NCI-H1930 (cell line): ENCODE results near the gene LCN1.

Experiments used
- DNase-seq, 2 experiments: peaks; one replicate each; lab custom pipeline; 2025; lab: John Stamatoyannopoulos, UW

Gene LCN1

DNA sequence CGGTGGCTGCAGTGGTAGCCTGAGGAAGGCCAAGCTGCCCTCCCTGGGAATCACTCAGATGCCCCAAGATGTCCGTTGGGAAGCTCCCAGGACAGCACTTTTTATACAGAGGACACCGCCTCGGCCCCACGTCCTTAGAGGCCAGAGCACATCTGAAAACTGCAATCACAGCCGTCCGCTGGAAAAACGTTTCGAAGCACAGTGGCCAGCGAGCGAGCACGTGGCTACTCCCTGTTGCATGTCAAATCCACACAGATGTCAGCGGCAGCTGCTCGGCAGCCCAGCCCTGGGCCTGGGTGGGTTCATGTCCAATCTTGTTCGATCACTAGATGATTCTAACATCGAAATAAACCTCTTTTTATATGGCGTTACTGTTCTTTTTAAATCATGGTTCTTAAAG is 32.7 kb upstream of the LCN1 start:
- no peak for DNase-seq

DNA sequence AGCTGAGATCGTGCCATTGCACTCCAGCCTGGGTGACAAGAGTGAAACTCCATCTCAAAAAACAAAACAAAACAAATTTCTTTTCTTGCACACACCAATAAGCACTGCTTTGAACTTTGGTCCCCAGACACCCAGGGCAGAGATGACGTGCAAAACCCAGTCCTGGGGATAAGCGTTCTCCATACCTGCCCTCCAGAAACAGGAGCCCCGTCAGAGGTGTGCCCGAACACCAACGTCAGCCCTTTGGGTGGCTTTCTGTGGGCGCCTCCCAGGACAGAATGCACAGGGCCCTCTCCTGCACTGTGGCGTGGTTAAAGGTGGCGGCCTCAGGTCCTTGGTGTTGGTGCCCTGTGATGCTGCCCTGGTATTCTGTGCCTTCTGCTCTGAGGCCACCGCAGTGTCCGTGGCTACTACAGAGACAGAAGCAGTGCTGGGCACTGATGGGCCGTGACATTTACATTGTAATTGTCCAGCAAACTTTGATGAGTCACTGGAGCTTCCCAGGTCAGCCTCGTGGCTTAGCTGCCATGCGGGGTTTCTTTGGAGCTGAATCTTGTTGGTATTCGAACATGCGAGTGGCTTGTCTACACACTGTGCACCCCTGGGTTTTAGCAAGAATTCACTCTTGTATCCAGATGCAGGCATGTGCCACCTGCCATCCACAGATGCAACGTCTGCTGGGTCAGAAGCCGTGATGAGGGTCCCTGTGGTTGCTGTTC is 31.9 kb upstream of the LCN1 start:
- DNase-seq = no peak

DNA sequence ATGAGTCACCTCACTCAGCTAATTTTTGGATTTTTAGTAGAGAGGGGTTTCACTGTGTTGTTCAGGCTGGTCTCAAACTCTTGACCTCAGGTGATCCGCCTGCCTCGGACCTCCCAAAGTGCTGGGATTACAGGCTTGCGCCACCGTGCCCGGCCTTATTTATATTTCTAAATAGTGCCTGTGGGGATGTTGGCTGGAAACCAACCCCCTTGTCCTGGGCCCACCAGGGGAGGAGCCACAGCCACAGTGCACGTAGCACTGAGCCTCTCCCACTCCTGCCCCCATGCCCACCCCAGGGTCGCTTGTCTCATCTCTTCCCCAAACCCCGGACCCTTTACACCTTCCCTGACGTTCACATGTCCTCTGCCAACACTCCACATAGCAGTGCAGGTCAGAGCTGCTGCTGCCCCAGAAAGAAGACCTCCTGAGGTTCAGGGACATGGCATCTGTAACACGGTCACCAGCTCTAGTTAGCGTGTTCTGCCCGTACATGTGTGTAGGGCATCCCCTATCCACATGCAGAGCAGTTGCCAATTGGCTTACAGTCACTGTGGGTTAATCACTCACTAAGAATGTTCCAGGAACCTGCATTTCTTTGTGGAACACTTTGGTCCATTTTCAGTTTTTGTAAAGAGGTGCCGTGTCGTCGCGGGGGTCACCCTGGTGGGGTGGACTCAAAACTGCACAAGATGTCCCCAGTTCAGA is 30.9 kb upstream of the LCN1 start:
- no peak for DNase-seq

DNA sequence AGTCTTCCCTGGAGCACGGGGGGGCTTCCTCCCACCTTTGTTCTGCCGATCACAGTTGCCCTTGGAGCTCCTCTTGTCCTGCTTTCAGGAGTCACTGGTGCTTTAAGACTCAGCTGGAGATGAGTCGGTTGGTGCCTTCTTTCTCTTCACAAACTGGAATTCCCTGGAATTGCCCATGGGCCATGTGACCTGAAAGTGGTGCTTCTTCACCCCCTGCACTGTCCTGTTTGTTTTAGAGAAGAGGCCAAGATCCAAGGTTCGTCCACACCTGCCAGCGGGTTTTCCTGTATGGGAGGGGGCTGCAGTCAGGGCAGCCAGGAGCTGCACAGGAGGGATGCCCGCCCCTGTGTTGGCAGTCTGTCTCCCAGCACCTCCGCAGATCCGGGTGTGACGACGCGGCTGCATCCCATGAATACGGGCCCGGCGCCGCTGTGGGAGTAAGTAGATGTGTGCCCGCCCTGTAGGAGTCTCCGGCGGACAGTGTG is 30.2 kb upstream of the LCN1 start:
- no peak for DNase-seq

DNA sequence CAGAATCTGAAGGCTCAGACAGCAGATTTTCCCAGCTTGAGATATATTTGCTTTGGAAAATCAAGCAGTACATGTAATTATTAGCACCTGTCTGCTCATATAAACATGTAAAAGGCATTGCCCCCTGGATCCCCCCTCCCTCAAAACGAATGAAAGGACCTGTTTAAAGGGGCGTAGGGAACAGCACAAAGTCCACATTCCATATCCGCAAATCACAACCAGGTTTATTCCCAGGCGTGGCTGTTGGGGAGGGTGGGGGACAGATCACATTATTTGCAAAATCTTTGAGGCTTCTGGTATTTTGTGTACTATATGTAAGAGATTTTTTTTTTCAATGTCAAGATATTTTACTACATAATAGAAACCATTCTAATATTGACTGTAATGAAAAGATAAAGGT is 29.5 kb upstream of the LCN1 start:
- no peak for DNase-seq

DNA sequence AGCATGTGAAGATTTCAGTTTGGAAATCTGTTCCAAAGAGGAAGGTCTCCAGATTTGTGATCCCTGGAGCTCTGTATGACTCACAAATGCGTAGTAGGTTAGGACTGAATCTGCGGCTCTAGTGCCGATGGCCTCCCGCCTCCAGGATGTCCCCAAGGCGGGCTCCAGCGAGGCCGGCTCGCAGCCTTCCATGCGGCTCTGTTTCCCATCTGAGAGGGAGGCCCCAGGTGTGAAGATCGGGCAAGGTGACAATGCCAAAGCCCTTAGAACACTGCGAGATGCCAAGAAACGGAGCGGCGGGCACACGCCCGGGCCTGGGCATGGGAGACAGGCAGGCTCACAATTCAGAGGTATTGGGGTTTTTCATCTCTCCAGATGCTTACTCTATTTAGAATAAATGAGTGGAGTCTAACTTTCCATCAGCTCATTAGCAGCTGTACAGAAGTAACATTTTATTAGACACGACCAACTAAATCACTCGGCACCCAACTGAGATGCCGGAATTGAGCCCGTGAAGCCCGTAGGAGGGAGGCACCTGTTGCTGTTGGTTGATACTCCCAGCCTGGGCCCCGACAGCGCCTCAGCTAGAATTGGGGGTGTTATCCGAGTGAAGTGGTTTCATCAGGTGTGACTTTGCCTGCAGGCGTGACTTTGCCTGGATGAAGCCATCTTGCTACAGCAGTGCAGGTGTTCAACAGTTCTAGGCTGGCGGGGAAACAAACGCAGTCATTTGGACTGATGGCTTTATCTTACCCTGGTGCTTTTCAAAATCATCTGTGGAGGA is 28.2 kb upstream of the LCN1 start:
- no peak for DNase-seq

DNA sequence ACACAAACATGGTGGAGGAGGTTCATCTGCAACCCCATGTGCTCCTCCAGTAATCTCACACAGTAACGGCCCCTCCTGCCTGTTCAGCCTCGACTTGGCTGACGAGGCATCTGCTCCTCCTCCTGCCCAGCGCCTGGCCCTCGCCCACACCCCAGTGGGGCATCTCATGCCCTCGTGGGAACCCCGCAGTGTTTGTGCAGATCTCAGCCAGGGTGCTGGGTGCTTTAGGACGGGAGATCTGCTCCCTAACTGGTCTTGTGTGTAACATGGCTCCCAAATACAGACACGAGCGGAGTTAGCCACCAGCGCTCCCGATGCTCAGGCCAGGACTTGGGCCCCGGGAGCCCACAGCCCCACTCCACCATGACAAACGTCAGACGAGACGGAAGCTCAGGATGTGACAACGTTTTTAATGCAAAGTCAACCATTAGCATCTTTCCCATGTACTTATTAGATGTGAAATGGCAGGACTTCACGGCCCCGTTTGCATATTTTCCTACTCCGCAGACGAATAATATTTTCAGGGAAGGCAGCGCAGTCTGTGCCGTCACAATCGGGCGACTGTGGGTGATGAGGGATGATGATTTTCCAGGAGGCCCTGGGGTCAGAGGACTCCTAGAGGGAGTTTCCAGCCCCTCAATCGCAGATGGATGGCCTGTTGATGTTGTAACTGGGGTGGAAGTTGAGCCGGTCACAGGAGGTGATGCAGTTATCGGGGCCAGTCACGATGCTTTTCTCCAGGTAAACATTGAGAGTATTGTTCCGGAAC is 26.3 kb upstream of the LCN1 start:
- DNase-seq = no peak

DNA sequence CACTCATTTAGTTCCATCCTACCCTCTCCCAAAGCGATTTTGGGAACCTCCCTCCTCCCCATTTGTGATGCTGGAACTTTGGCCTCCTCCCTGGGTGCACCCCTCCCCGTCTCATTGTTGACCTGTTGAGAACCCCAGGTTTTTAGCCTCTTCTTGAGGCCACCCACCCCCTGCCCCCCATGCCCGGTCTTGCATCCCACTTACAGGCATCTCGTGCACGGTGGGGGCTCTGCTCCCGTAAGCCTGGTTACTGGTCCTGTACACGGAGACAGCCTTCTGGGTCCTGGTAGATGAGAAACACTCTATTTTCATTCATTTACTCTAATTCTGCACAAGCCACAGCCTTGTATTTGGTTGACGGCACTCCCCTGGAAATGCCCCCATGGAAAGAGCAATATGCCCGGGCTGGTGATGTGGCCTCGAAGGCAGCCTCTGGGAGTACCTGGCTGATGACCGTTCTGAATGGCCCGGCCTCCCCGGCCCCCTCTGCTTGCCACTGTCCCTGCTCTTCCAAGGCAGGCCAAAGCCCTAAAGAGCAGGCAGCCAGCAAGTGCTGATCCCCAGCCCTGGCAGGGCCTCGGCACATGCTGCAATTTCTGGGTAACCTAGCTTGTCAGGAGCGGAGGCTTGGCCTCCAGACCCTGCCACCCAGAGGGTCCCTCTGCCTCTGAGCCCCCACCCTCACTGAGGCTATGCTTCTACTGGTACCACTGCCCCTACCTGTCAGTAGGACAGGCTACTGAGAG is 22.7 kb upstream of the LCN1 start:
- no peak for DNase-seq

DNA sequence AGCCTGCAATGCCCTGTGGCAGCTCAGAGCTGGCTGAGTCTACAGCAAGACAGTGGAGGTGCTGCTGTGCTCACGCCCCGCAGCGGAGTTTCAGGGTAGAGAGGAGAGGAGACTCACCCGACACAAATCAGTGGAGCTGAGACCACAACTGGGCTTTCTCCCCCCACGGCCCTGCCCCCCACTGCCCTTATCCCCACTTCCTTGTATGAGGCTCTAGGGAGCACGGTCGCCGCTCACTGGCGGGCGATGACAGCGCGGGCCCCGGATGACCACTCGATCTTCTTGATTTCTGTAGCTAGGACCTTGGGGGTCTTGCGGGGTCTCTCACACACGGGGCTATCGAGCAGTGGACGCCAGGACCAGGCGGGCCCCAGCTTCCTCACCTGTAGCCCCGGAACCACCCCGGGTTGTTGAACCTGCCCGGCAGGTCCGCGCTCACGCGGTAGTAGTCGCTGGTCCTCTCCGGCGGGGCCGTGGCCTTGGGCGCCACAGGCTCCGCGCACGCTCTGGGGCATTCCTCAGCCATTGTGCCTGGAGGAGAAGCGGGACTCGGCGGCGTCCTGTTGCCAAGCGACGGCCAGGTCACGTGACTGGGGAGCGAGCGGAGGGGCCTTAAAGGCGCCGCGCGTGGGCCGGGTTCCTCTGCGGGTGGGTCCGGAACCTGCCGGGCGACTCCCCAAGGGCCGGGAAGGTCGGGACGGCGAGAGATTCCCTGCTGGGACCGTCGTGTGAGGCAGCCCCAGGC is 21.7 kb upstream of the LCN1 start:
- DNase-seq = peak; percentile 77 to 79

DNA sequence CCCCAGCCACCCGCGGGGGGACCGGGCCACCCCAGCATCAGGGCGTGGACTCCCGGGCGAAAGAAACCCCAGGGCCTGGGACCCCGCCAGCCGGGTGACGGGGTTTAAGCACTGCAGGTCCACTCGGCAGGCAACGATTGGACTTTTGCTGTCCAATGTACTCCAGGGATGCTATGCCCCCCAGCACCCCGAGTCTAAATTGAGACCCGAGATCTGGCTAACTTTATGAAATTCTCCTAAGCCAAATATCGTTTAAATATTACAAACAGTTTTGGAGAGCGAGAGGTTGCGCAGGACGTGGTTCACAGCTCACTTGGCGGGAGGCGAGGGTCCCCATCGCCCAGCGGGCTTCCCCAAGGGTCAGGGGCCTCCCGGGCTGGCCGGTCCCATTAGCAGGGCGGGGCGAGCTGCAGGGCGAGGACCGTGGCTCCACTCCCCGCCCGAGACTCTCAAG is 21.1 kb upstream of the LCN1 start:
- peak in 1 of 2 experiments; percentile 50 for DNase-seq

DNA sequence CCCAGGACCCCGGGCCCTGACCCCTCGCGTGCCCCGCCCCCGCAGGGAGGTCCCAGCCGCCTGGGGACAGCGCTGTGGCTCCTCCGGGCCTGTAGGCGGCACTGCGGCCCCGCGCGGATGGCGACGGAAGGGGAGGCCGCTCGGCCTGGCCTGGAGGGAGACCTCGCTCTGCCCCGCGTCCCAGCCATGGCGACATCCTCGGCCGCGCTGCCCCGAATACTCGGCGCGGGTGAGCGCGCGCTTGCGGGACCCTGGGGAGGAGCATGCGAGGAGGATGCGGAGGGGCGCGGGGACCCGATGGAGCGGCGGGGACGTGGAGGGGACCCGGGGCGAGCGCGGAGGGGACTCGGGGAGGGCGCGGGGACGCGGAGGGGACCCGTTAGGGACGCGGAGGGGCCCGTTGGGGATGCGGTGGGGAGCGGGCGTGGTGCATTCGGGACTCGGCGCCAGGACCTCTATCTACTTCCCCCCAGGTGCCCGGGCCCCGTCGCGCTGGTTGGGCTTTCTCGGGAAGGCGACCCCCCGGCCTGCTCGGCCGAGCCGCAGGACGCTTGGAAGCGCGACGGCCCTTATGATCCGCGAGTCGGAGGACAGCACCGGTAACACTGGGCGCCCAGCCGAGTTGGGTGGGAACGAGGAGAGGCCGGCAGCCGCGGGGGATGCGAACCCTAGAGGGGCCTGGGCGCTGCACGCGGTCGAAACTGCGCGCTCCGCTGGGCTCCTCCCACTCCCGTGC is 20.5 kb upstream of the LCN1 start, which contains the start of gene MRPS2:
MRPS2 (plus strand) TSS at position 158 of the 736 bp plus-strand sequence; CDS start at position 187, 29 bp downstream.
- peak; percentile 73 to 88 for DNase-seq

DNA sequence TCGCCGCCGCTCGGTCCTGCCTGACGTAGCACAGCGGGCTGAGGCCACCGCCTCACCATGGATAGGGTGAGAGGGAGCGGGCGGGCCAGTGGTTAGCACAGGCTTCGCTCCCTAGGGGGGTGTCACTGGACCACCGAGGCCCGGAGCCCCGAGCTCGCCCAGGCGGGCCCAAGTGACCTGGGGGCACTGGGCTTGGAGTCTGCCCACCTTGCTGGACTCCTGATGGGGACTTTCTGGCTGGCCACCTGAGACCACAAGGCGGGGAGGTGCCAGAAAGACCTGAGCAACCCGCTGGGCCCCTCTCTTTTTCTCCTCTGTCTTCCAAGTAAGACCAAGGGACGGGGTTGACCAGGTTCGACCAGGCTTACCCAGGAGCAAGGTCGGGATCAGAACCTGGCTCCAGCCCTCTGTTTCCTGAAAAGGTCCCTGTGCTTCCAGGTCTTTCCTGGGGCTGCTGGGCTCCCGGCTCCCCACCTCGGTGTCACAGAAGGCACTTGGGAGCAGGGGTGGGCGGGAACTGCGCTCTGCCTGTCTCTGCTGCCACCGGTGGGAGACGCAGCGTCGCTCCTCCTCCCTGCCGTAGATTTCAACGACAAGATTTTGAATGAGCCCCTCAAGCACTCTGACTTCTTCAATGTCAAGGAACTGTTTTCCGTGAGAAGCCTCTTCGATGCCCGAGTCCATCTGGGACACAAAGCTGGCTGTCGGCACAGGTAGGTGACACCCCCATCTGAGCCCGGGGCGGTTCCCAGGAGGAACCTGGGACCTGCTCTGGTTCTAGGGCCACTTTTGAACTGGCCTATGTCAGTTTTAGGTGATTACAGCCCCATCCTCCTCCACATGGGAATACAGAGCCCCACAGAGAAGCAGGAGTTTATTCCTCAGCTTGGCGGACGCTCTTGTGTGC is 19.7 kb upstream of the LCN1 start:
- peak in 1 of 2 experiments; percentile 45 for DNase-seq

DNA sequence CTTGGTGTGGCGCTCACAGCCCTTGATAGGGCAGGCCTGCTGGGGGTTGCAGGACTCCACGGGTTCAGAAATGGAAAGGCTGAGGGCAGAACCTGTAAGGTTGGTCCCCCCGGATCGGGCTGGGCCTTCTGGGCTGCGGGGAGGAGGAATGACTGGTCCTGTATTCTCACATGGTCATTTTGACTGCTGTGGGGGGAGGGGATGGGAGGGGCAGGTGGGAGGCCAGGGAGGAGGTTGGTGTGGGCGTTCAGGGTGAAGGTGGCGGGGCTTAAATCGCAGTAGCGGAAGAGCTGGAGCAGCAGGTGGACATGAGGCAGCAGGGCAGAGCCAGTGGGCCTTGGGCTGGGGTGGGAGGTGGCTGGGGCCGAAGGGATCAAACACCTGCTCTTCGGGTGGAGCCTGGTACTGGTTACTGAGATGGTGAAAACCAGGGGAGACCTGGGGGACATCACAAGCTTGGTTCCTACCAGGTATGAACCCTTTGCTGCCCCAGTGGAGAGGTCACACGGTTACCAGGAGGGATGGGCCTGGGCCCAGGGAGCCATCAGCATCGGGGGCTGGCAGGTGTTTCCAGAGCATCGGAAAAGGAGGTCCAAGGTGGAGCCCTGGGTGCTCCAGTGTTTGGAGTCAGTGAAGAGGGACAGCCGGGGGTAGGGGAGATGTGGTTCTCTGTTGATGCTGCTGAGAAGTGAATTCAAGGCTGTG is 18.9 kb upstream of the LCN1 start:
- no peak for DNase-seq

DNA sequence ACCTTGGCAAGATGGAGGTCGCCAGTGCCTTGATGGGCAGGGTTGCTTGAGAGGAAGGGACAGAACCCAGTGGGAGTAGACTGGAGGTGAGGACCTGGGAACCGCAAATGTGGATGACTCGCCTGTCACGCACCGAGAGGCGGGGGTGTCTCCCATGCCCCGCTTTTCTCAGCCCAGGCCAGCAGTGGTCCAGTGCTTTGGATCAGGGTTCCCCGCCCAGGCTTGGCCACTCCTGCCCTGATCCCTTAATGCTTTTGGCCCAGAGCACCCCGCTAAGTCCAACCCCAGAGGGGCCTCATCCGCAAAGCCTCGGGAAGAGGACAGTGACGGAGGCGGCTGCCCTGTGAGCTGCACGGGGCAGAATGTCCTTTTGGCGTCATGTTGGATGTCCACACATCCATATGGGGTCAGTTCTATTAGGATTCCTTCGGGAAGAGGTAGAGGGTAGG is 18.3 kb upstream of the LCN1 start:
- no peak for DNase-seq

DNA sequence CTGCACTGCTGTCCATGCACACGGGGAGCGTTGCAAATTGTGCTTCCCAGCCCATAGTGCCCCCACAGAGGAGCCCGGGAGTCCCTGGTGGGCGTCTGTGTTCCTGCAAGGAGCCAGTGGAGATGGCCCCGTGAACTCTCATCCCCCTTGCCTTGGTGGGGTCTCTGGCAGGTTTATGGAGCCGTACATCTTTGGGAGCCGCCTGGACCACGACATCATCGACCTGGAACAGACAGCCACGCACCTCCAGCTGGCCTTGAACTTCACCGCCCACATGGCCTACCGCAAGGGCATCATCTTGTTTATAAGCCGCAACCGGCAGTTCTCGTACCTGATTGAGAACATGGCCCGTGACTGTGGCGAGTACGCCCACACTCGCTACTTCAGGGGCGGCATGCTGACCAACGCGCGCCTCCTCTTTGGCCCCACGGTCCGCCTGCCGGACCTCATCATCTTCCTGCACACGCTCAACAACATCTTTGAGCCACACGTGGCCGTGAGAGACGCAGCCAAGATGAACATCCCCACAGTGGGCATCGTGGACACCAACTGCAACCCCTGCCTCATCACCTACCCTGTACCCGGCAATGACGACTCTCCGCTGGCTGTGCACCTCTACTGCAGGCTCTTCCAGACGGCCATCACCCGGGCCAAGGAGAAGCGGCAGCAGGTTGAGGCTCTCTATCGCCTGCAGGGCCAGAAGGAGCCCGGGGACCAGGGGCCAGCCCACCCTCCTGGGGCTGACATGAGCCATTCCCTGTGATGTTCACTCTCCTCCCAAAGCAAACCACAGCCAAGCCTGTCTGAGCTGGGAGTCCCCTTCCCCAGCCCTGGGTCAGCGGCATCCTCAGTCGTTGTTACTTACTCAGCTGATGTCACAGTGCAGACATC is 17.6 kb upstream of the LCN1 start:
- DNase-seq = no peak
